NCI-H524 treated with DMSO at 0.1 percent for 48 hours (cell line): ENCODE data around the gene ABHD16A.
A peak's percentile ranks its signal among the peaks of the same experiment; 100 is the strongest.
"Not testable (repeated sequence)": the region's sequence is repeated elsewhere in the genome, so short reads cannot be mapped to it uniquely, and the experiment has no call there.

Source experiments
- DNase-seq: peaks from one replicate; lab custom pipeline; 2025; lab: John Stamatoyannopoulos, UW

The ABHD16A gene

DNA sequence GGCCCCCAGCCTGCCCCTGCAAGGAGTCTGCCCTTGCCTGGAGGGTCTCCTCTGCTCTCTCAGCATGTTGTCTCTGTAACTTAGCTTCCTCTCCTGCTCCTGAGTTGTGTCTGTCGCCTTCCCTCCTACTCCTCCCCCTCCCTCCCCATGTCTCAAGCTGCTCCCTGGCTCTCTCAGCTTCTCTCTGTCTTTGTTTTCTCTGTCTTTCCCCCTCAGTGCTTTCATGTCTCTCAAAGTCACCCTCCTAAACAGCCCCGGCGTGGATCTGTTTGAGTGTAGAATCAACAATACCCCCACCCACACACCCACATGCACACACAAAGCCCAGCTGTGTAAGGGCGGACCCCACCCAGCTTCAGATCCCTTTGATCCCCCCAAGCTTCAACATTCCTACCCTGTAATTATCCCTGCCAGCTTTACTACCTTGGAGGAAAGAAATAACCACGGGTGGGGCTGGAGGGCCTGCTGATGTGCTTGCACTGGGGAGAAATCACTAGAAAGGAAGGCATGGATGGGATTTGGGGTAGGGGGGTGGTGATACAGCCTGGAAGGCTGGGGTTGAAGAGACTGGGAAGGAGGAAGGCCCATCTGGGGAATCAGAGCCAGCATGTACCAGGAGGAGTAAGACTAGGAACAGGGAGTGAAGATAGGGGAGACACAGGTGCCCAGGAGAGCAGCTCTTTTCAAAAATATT lies 11.0 kb upstream of the ABHD16A start:
- DNase-seq = no peak

DNA sequence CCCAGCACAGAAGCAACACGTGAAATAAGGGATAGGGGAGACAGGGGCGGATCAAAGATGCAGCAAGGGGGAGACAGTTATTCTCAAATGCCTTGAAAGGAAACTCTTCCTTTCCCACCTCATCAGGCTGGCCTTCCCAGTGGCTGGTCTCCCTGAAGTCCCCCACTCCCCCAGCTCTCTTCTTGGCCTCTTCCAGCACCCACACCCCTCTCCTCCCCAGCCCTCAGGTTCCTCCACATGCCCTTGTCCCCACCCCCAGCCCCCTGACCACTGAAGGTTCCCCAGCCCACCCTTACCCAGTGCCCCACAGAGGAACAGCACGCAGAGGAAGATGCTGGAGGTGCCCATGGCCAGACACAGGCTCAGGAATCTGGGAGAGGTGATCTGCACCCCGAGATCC lies 10.3 kb upstream of the ABHD16A start:
- no peak for DNase-seq

DNA sequence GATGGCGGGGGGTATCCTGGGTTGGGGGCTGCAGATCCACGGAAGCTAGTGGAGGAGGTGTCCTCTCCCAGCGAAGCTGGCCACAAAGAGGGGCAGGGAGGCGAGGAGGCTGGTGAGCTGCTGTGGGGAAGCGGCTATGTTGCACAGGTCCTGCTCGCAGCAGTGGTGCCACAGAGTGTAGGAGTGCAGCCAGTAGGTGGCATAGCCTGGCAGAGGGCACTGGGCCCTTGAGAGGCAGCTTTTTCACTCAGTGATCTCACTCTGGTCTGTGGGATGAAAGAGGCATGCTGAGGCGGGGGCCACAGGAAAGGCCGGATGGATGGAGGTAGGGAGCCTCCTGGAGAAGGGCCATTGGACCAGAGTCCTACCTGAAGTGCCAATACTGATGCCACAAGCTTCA lies 9.2 kb upstream of the ABHD16A start:
- no peak for DNase-seq

DNA sequence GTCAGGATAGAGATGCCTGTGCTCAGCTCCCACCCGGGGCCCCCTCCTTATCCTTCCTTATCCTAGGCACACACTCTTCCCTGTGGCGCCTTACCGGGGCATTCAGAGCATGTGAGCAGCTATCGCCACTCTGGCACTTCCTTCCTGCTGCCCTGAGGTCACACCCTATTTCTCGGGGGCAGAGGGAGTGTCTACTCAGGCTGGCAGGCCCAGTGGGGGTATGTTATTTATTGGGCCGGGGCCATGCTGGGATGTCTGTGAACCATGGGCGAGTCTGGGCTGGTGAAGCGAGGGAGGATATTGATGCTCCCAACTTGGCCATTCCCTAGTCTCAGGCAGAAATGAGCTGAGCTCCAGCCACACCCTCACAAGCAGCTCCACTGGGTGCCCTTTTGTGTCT lies 8.1 kb upstream of the ABHD16A start:
- no peak for DNase-seq

DNA sequence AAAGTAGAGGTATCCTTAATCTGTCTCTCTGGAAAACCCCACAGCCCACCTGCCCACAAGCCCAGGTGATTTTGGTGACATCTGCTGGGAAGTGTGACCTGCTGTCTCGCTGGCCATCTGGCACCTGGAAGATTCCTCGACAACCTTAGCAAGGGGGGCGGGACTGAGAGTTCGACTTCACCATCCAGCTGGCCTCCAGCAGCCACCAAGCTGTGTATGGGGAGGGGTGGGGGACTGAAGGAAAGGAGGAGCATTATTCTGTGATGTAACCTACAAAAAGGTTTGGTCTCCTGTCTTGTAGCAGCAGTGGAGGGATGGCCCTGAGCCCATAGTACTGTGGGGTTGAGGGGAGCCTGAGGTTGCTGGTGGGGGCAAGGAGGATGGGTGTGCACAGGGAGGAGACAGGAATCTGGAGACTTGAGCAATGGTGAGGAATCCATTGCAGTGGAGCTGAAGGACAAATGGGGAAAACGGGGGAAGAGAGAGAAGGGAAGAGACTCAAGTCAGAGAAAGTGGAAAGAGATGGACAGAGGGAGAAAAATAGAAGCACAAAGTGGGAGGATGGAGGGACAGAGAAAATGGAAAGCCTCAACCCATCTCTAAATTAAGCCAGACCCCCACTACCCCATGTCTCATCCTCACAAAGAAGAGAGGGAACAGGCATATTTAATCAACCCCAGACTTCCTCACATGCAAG lies 7.5 kb upstream of the ABHD16A start:
- DNase-seq = peak; percentile 16

DNA sequence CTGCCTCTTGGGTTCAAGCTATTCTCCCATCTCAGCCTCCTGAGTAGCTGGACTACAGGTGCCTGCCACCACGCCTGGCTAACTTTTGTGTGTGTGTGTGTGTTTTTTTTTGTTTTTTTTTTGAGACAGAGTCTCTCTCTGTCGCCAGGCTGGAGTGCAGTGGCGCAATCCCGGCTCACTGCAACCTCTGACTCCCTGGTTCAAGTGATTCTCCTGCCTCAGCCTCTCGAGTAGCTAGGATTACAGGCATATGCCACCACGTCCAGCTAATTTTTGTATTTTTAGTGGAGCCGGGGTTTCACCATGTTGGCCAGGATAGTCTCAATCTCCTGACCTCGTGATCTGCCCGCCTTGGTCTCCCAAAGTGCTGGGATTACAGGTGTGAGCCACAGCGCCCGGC lies 6.0 kb upstream of the ABHD16A start:
- not testable (repeated sequence) for DNase-seq

DNA sequence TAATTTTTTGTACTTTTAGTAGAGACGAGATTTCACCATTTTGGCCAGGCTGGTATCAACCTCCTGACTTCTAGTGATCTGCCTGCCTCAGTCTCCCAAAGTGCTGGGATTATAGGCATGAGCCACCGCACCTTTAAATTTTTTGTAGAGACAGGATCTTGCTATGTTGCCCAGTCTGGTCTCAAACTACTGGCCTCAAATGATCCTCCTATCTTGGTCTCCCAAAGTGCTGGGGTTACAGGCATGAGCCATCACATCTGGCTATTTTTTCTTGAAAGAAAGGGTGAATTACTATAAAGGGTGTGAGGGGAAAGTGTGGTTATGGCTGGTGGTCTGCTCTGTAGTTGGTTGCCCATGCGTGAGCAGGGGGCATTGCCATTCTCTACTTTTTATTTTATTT lies 5.1 kb upstream of the ABHD16A start:
- no peak for DNase-seq

DNA sequence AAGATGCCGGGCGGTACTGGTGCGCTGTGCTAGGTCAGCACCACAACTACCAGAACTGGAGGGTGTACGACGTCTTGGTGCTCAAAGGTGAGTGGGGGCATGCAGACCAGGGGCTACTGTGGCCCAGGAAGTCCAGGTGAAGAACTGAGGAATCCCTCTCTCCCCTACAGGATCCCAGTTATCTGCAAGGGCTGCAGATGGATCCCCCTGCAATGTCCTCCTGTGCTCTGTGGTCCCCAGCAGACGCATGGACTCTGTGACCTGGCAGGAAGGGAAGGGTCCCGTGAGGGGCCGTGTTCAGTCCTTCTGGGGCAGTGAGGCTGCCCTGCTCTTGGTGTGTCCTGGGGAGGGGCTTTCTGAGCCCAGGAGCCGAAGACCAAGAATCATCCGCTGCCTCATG lies 4.6 kb upstream of the ABHD16A start:
- DNase-seq = no peak

DNA sequence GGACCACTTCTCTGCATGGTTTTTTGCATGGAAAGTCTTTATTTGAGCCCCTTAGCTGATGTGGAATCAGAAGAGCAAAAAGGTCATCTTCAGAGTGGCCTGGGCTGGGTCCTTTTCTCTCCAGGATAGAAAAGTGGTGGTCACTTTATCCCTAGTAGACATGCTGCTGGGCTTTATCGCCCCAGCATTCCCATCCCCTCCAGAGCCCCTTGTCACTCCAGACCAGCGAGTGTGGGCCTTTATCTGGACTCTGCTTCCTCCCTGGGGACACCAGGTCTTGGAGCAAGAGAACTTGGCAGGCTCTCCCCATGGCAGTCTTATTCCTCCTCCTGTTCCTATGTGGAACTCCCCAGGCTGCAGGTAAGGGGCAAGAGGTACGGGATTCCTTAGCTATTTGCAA lies 3.5 kb upstream of the ABHD16A start, which contains the start of gene LY6G6F:
Gene LY6G6F (plus strand): TSS at position 268 of the 400 bp plus-strand sequence. CDS start 41 bp downstream, at position 309.
- no peak for DNase-seq

DNA sequence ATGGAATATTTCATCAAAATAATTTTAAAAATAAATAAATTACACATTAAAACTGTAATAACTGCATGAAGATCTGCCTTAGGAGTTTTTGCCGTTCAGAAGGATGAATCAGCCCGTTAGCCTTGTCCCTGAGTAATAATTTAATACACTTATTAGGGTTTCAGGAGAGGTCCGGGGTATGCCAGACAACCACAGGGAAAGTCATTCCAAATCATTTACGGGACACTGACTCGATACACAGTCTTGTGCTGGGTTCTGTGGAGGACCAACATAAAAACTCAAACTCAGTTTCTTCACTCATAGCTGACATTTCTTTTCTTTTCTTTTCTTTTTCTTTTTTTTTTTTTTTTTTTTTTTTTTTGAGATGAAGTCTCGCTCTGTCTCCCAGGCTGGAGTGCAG lies 2.8 kb upstream of the ABHD16A start:
- DNase-seq = no peak

DNA sequence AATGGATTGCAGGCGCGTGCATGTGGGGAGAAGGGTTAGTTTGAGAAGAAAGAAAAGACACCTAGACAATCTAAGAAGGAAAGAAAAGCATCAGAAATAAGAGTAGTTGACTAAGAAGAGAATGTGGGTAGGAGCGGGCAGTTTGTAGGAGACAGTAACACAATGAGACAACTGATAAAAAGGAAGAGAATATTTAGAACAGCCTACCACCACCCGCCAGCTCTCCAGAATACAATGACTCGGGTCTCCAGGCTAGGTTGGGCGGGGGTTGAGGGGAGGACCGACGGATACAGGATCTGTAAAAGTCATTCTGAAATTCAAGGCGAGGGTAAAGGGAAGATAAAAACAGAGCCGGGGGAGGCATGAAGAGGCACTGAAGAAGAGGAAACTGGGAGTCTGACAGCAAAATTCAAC lies 712 bp downstream of the ABHD16A start:
- no peak for DNase-seq

DNA sequence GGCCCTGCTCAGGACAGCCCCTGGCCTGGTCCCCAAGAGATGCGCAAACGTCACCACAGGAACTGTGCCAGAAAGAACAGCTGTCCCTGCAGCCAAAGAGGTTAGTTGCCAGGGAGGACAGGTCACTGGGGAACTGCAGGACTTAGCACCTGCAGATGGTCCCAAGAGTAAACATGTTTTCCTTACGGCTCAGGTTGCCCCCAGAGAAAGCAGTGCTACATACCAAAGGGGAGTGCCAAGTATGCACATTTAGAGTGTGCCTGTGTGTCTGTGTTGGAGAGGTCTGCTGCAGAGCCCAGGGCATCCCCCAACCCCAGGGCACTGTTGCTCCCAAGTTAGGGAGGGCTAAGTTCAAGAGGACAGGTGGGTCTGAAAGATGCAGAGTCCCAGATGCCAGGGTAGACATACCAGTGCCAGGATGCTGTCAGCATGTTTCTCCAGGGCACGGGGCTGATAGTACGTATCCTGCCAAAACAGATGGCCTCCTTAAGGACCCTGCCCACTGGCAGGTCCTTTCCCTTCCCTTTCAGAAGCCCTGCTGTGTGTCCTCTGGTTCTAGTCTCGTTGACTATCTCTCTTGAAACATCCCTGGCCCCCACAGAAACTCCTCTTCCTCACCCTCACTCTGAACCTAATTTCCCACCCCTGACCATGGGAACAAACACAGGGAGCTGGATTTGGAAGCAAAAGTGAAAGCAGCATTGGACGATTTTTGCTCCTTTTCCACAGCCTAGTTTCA lies 1.3 kb downstream of the ABHD16A start:
- peak; percentile 19 for DNase-seq

DNA sequence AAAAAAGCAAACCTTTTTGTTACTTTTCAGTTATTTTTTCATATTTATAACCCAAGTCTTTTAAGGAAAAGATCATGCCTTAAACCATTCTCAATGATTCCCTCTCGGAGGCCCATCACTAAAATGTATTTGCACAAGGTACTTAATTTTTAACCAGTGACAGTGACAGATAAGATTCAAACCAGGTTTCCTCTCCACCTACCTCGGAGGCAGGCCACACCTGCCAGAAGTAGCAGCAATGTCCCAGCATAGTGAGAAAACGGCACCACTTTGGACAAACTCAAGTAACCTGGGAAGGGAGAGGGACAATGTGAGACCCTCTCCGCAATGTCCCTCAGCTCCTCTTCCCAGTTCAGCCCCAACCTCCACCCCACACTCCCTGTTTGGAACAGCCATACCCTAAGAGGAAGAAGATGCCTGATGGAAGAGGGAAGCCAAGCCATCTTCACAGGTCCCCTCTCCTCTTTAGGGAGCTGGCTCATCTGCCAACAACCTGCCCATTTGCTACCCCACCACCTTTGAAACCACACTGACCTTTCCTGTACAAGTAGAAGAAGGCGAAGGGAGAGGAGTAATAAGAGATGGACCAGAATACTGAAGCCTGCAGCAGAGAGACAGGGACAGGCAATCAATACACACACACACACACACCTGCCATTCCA lies 2.3 kb downstream of the ABHD16A start:
- no peak for DNase-seq

DNA sequence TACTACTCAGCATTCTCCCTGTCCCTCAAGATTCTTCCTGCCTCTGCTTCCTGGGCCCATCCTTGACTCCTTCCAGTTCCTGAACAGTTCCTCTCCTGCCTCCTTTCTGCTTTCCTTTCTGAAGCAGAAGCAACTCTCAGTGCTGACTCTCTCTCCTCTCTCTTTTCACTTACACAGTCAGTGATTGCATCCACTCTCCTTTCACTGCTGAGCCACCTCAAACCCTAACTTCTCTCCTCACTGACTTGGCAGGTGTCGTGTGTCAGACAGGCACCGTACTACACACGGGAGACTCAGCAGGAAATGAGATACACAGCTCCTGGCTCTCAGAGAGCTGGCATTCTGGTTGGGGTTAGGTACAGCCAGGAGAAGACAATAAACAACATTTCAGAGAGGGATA lies 5.6 kb downstream of the ABHD16A start:
- no peak for DNase-seq

DNA sequence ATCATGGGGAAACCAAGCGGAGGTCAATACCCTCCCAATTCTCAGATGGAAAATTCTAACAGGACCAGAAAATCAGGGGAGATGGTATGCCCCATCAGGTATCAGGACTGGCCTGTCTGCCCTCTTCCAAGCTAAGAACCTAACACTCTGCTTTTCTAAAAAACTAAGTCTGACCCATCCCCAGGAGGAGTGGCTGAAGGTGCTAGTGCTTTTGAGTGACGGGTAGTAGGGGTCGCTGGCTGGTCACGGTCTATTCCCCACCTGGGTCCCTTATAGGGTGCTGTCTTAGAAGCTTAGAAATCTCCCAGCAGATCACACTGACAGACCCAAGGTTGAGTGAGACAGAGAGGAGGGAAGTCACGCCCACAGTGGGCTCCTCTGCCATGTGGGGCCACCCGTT lies 9.6 kb downstream of the ABHD16A start:
- no peak for DNase-seq

DNA sequence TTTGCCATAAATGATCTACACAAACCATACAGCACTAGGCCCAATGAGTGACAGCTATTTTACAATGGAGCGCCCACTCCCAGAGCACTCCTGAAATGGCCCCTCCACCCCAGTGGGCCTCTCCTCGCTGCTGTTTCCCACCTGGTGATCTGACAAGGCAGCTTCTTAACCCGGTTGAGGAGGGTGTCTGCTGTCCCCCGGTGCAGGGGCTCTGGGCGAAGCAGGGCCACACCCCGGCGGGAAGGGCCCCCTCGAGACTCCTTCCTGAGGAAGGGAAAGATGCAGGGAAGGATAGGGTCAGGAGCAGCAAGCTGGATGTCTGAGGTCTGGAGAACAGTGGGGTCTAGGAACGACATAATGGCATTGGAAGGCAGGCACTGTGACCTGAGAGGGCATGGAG lies 10.2 kb downstream of the ABHD16A start:
- DNase-seq = no peak

DNA sequence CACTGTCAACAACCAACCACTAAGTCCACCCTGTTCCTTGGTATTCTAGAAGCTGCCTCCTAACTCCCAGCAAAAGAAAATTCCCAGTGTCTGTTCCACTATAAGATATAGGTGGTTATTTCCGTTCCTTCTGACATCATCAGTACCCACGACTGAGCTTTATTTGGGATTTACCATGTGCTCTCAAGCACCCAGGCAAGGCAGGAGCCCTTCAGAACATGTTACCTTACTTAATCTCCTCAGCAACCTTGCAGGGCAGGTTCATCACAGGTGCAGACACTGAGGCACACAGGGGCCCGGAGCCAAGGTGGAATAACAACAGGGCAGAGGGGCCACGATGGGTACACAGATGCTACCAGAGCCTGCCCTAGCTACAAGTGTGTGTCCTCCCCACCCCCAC lies 10.8 kb downstream of the ABHD16A start:
- DNase-seq = no peak

DNA sequence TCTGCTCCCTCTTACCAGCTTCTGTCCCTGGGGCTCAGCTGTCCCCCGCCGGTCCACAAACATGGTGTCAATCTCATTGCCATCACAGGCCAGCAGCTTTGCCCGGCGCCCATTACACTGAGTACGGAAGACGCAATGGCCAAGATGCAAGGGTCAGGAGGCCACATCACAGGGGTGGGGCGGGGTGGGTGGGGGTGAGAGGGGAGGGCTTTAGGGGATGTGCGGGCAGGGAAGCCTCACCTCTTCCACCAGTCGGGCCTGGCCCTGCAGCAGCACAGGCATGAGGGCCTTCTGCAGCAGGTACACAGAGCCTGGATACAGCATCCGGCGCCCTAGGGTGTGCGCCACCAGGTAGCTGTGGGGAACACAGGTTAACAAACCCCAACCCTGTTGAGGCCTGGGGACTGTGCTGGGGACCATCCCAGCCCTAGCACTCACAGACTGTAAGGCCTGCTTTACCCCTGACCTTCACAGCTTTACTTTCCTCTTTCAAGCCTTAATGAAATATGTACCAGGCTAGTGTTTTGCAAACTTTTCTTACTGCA lies 11.5 kb downstream of the ABHD16A start:
- no peak for DNase-seq

DNA sequence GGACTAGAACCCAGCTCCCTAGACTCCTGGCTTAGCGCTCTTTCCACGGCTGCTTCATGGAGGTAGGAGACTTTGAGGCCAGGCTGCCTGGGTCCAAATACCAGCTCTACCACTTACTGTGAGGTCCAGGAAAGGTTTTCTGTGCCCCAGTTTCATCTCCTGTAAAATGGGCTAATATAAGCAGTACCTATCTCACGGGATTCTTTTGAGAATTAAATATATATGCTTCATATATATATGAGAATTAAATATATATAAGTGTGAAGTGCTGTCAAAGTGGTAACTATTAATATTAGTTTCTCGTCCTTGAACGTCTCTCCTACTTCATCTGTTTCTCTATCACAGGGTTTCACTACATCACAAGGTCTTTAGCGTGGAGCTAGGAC lies 12.1 kb downstream of the ABHD16A start:
- no peak for DNase-seq

DNA sequence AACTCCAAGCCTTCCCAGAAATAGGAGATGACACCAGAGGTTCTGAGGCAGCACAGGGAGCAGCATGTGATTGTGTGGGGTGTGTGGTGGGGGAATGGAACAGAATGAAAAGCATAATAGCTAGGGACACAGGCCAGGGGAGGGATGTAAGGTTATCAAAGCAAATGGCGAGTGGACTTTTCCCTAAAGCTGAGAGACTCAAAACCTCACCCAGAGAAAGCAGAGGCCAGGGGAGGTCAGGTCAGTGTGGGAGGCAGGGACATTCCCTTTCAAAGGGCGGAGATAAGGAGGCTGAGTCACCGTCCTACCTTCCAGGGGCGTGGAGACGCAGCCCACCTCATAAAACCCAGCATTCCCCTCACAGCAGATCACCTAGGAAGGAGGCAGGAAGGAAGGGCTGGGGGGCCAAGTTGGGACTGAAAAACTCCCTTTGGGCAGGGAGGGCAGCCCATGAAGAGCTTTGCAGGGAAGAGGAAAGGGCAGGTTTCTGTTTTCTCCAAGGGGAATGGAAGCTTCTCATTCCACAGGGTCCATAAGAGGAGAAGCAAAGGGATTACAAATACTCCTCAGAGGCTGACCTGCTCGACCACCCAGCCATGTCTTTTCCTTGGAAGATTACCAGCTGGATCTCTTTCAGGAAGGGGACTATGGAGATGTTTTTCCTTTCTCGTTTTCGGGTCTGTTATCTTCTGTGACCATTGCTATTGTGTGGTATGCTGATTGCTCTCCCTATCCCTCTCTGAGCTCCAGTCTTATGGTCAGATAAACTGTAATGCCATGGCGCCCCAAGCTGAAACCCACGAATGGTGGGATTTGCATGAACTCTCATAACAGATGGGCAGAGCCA lies 12.7 kb downstream of the ABHD16A start:
- DNase-seq = no peak
